Measurements from ENCODE around the gene OR2L5.

OR2L5 gene, protein sequence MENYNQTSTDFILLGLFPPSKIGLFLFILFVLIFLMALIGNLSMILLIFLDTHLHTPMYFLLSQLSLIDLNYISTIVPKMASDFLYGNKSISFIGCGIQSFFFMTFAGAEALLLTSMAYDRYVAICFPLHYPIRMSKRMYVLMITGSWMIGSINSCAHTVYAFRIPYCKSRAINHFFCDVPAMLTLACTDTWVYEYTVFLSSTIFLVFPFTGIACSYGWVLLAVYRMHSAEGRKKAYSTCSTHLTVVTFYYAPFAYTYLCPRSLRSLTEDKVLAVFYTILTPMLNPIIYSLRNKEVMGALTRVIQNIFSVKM

DNA sequence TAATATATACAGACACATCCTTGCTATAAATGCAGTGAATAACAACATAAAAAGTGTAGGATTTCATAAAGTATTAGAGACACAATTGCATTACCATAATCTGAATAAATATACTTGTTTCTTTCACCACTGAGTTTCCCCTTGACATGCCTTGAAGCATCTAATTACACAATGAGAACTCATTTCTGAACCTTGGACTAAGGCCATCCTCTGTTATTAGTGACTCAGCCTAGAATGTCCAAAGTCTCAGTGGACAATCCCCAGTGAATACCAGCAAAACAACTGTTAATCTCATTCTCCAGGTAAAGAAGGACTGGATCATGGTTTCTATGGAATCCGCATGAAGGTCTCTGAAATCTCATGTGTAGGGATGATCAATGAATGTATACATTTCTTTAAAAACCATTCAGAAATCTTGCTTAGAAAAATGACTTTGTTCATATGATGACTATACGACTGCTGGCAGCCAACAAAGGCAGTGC lies at the start of gene OR2L5:
Gene OR2L5, plus strand, starts transcription at position 432 of the 482 bp plus-strand sequence. CDS start 8,288 bp downstream, outside the sequence.
- no peak for DNase-seq

DNA sequence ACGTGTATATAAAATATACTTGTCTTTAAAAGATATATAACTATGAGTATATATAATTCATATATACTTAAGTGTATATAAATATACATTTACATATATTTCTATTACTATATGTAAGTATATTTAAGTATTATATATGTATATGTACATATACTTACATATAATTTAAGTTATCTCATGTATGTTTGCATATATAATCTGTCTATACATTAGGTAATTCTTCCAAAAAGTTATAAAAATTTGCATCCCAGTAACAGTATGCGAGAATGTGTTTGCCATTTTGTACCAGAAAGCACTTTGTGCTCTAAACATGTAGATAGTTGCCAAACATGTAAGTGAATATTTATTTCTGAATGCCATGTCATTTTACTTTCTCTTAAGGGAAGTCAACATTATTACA lies 48.5 kb upstream of the OR2L5 start, which contains the start of gene OR2AK2:
Gene OR2AK2, plus strand, starts transcription at position 301 of the 400 bp plus-strand sequence. CDS start 144 bp downstream, outside the sequence.
- DNase-seq = no peak

DNA sequence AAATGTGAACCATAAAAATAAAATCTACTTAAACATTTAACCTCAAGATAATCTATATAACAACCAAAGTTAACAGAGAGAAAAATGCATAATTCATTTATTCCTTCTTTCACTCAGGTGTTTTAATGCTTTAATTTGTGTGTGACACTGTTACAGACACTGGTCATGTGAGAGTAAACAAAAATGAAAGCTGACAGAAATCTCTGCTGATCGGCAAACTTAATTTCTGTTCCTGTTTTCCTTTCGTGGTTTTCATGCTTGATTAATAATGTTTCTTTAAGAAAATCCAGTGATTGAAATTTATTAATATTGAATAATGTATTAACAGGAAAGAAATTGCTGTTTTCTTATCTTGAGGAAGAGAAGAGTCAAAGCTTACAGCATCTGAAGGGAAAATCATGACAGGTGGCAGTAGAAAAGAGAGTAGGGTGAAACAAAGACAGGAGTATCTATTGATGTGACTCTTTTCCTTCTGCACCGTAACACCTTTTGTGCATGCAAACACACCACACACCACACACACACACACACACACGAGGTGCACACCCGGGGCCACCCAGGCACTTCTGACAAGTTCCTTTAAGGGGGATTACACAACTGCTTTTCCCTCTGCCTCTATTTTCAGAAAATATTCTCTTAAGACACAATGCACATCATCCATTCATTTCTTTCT lies 46.8 kb upstream of the OR2L5 start:
- DNase-seq = no peak

DNA sequence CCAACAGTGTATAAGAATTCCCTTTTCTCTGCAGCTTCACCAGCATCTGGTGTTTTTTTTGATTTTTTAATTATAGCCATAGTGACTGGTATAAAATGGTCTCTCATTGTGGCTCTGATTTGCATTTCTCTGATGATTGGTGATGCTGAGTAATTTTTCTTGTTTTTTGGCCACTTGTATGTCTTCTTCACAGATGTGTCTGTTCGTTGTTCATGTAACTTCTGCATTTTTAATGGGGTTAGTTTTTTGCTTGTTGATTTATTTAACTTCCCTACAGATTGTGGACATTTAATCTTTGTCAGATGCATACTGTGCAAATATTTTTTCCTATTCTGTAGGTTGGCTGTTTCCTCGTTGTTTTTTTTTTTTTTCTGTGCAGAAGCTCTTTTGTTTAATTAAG lies 20.5 kb upstream of the OR2L5 start:
- no peak for DNase-seq

DNA sequence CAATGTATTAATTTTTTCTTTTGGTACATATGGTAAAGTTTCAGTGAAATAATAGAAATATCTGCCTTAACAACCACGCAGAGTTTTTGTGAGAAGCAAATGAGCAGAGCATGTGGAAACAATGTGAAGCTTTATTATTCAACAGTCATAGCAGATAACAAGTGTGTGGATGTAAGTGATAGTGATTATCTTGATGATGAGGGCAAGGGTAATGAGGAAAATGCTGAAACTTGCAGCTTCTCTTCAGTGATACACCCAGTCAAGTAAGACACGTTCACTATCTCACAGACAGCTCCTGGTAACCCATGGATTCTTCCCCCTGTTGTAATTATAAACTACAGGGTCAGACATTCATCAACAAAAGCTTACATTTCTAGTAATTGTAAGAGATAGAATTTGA lies 14.6 kb upstream of the OR2L5 start:
- DNase-seq = no peak

DNA sequence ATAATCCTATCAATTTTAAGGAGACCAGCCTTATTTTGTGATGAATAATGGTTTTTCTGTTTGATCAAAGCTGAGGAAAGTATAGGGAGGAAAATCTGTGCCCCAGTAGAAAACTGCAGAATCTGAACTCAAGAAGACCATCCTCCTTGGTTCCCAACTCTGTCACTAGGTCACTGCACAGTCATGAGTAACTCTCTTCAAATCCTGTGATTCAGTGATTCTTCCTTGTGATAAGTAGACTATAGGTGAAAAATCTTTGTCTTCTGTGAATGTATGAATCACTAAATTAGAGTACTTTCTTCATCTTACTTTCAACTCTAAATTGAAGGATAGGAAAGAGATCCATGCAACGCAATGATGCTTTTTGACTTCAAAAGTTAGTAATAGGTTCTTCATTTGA lies 13.3 kb upstream of the OR2L5 start:
- DNase-seq = no peak

DNA sequence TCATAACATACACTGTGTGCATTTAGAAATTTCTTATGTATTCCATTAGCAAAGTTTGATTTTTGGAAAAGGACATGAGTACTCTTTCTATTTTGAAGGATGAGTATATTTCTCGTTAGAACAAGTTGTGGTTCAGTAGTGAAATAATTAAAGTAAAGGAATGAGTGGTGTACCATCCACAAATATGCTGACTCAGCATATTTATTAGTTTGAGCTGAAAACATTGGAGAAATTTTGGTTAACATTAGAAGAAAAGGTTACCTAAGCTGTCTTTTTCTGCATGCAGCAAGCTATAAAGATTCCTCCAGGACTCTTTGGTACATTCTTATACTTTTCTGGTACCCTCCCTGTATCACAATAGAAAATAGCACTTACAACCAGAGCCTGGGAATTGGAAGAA lies 5.7 kb upstream of the OR2L5 start:
- DNase-seq = no peak

DNA sequence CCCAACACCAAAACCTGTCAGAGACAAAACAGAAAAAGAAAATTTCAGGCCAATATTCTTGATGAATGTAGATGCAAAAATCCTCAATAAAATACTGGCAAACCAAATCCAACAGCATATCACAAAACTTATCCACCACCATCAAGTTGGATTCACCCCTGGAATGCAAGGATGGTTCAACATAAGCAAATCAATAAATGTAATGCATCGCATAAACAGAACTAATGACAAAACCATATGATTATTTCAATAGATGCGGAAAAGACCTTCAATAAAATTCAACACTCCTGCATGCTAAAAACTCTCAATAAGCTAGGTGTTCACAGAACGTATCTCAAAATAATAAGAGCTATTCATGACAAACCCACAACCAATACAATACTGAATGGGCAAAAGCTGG lies 3.8 kb upstream of the OR2L5 start:
- DNase-seq = no peak

DNA sequence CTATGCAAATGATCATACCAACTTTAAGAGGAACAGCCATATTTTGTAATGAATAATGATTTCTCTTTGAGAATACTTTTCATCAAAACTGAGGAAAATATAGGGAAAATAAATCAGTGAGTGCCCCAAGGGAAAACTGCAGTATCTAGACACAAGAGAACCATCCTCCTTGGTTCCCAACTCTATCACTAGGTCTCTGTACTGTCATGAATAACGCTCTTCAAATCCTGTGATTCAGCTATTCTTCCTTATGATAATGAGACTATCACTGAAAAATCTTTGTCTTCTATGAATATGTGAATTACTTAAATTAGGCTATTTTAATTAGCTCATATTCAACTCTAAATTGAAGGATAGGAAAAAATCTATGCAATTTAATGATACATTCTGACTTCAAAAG lies 2.3 kb downstream of the OR2L5 start:
- DNase-seq = no peak

DNA sequence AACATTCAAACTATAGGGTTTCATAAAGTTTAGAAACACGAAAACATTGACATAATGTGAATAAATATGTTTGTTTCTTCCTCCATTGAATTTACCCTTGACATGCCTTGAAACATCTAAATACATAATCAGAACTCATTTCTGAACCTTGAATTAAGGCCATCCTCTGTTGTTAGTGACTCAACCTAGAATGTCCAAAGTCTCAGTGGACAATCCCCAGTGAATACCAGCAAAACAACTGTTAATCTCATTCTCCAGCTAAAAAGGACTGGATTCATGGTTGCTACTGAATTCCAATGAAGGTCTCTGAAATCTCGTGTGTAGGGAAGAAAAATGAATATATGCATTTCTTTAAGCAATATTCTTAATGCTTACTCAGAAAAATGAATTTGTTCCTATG lies 16.3 kb downstream of the OR2L5 start, which contains the start of gene OR2L2:
Gene OR2L2, plus strand, starts transcription at position 301 of the 400 bp plus-strand sequence. CDS start 8,198 bp downstream, outside the sequence.
- no peak for DNase-seq

DNA sequence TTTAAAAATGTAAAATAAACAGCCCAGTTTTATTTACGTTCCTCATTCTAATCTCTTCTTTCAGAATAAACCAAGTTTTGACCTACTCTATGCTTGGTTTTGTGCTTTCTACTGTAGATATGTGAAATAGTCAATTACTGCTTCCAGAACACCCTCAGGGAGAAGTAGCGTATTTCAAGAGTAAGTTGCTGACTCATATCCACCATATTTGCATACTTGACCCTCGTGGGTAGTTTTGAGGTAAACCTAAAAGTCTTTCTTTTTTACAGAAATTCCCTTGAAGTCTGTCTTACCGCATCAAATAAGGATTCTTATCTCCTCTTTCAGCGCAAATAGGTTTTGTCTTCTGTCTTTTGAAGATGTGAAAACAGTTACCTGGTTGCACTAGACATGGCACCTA lies 31.7 kb downstream of the OR2L5 start:
- no peak for DNase-seq

DNA sequence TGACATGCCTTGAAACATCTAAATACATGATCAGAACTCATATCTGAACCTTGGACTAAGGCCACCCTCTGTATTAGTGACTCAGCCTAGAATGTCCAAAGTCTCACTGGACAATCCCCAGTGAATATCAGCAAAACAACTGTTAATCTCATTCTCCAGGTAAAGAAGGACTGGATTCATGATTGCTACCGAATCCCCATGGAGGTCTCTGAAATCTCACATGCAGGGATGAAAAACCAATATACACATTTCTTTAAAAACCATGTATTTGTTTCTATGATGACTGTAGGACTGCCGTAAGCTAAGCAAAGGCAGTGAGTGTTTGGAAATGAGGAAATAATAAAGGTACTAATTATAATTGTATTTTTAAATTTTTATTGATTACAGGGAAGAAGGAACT lies 33.1 kb downstream of the OR2L5 start, which contains the start of gene OR2L3:
Gene OR2L3, plus strand, starts transcription at position 301 of the 400 bp plus-strand sequence. CDS start 13,846 bp downstream, outside the sequence.
- no peak for DNase-seq

DNA sequence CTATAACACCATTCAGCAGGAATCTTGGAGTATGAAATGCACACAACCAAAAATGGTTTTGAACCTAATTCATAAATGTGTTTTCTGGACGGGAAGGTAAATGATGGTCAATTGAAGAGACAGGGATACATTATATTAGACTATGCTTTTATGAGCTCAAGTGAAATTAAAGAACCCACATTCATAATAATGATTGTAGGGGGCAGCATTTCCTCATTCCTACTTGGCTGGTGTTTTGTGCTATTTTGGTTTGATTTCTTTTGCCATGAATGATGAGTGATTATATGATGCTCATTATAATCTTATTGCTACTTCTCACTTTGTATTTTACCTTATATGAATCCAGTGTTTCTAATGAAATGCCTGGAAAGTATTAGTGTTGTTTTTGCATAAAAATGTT lies 33.5 kb downstream of the OR2L5 start:
- DNase-seq = no peak

DNA sequence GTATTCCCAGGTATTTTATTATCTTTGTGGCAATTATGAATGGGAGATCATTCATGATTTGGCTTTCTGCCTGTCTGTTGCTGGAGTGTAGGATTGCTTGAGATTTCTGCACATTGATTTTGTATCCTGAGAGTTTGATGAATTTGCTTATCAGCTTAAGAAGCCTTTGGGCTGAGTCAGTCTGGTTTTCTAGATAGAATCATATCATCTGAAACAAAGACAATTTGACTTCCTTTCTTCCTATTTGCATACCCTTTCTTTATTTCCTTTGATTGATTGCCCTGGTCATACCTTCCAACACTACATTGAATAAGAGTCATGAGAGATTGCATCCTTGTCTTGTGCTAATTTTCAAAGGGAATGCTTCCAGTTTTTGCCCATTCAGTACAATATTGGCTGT lies 41.2 kb downstream of the OR2L5 start:
- no peak for DNase-seq

DNA sequence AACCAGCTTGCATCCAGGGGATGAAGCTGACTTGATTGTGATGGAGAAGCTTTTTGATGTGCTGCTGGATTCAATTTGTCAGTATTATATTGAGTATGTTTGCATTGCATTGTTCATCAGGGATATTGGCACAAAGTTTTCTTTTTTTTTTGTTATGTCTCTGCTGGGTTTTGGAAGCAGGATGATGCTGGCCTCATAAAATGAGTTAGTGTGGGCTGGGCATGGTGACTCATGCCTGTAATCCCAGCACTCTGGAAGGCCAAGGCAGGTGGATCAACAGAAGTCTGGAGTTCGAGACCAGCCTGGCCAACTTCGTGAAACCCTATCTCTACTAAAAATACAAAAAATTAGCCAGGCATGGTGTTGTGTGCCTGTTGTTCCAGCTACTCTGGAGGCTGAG lies 41.8 kb downstream of the OR2L5 start:
- no peak for DNase-seq

DNA sequence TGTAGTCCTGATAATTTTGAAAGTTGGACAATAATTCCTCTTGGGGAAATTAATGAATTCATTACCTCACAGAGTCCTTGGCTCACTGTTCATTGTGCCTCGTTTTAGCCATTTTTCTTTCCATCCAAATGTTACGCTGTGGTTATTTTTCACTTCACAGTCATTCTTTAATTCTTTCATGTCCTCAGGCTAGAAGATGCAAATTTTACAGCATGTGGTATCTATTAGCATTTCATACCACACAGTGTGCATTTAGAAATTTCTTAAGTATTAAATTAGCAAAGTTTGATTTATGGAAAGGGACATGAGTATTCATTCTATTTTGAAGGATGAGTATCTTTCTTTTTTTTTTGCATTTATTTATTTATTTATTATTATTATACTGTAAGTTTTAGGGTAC lies 51.6 kb downstream of the OR2L5 start:
- DNase-seq = no peak

DNA sequence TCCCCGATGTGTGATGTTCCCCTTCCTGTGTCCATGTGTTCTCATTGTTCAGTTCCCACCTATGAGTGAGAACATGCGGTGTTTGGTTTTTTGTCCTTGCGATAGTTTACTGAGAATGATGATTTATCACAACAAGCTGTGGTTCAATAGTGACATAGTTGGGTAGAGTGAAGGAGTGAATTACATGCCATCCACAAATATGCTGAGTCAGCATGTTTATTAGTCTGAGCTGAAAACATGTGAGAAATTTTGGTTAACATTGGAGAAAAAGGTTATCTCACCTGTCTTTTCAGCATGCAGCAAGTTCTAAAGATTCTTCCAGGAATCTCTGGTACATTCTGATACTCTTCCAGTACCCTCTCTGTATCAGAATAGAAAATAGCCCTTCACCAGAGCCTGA lies 52.1 kb downstream of the OR2L5 start:
- DNase-seq = no peak
